ENCODE data around the gene AP4S1. TPM values are rescaled to one million over a fixed set of nuclear protein-coding genes. Genes with fewer than 3 reads are reported as not detected.
"Not testable (repeated sequence)": the region's sequence is repeated elsewhere in the genome, so short reads cannot be mapped to it uniquely, and the experiment has no call there.

Gene AP4S1
- total RNA-seq, 1 donor from 2014 or later = 9.2 TPM

DNA sequence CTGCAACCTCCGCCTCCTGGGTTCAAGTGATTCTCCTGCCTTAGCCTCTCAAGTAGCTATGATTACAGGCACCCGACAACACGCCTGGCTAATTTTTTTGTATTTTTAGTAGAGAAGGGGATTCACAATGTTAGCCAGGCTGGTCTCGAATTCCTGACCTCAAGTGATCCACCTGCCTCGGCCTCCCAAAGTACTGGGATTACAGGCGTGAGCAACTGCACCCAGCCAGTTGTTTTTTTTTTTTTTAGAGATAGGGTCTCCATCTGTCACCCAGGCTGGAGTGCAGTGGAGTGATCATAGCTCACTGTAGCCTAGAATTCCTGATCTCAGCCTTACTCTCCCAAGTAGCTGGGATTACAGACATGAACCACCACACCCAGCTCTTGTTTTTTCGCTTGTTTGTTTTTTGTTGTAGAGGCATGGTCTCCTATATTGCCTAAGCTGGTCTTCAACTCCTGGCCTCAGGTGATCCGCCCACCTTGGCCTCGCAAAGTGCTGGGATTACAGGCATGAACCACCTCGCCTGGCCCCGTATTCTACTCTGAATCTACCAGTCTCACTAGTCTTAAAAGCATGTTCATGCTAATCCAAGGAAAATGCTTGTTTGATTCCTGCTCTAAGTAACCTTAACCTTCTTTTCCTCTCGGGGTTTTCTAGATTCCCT, 32.4 kb downstream of the AP4S1 start:
- Mint-ChIP-seq H3K27ac (ENCODE audit: unreplicated experiment) (no peak overlapping the region), H3K4me1 (ENCODE audit: unreplicated experiment) (peaks cover 10% of the 10 kb centered on the region), H3K9me3 (ENCODE audit: unreplicated experiment) (no peaks in the 10 kb centered on the region), H3K27me3 (ENCODE audit: unreplicated experiment) (peaks cover 2% of the 10 kb centered on the region), H3K4me3 (ENCODE audit: unreplicated experiment) (no peak overlapping the region), H3K36me3 (ENCODE audit: low read depth, unreplicated experiment) (peaks cover 3% of the 10 kb centered on the region)
- TF ChIP-seq, protein P1, sequence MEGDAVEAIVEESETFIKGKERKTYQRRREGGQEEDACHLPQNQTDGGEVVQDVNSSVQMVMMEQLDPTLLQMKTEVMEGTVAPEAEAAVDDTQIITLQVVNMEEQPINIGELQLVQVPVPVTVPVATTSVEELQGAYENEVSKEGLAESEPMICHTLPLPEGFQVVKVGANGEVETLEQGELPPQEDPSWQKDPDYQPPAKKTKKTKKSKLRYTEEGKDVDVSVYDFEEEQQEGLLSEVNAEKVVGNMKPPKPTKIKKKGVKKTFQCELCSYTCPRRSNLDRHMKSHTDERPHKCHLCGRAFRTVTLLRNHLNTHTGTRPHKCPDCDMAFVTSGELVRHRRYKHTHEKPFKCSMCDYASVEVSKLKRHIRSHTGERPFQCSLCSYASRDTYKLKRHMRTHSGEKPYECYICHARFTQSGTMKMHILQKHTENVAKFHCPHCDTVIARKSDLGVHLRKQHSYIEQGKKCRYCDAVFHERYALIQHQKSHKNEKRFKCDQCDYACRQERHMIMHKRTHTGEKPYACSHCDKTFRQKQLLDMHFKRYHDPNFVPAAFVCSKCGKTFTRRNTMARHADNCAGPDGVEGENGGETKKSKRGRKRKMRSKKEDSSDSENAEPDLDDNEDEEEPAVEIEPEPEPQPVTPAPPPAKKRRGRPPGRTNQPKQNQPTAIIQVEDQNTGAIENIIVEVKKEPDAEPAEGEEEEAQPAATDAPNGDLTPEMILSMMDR (IDR thresholded peaks at IDR 0.05; ENCODE audit: unreplicated experiment) = no peak
- DNase-seq (ENCODE audit: low spot score) = no peak

DNA sequence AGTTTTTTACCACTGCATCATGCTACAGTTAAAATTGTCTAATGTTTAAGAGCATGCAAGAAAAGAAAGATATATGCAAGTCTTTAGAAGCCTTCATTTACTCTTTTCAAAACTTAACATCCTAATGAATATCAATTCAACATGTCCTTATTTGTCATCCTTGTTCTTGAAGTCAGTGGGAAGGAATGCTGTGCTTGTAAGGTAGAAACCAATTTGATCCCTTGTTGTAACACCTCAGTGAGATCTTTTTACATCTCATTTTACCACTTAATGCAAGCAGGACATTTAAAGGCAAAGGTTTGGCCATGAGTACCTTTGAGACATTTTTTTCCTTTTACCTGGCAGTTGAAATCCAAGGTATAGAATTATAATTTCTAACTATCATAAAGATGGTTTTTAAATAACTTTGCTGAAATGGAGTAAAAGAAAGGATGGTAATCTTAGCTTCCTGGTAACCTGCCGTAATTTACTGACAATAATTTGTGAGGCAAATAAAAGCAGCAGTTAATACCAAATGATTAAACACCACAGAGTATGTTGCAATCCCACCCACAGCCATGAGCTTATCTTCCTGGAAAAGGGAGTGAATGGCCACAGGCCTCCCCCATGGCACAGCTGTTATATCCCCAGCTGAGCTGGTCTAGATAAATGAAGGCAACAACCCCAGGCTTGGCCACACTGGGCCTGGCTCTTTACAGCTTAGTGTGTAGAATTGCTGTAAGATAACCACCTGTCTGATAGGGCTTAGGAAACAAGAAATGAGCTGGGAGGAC, 33.9 kb downstream of the AP4S1 start:
- peaks cover 3% of the 10 kb centered on the region for H3K36me3 Mint-ChIP-seq (ENCODE audit: low read depth, unreplicated experiment)
- H3K4me3 Mint-ChIP-seq (ENCODE audit: unreplicated experiment) = no peak overlapping the region
- H3K27me3 Mint-ChIP-seq (ENCODE audit: unreplicated experiment) = no peaks in the 10 kb centered on the region
- TF ChIP-seq, protein P1 (IDR thresholded peaks at IDR 0.05; ENCODE audit: unreplicated experiment) = no peak
- no peak overlapping the region for H3K27ac Mint-ChIP-seq (ENCODE audit: unreplicated experiment)
- no peak for DNase-seq (ENCODE audit: low spot score)
- H3K4me1 Mint-ChIP-seq (ENCODE audit: unreplicated experiment) = peaks cover 10% of the 10 kb centered on the region
- no peaks in the 10 kb centered on the region for H3K9me3 Mint-ChIP-seq (ENCODE audit: unreplicated experiment)

DNA sequence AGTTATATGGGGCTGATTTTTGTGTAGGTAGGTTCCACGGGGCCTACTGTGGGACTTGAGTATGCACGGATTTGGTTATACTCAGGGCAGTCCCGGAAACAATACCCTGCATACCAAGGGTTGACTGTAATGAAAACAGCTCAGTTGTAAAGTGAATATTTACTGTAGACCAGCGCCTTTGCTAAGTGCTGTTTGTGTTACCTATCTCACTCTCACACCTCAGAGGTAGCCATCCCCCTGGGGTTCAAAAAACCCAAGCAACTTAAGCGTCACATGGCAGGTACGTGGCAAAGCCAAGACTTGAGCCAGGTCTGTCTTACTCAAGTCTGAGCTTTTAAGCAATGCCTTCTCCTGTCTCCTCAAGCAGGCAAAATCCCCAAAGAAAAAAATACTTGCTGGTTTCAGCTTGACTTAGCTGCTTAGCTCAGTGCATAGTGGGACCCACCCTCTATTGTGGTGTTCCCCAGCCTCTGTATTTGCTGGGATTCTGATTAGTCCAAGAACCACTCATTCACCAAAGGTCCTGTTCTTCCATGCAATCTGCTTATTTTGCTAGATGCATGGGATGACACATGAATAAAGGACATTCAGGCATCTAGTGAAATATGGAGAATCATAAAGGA, 34.9 kb downstream of the AP4S1 start:
- Mint-ChIP-seq H3K4me3 (ENCODE audit: unreplicated experiment) (no peak overlapping the region), H3K4me1 (ENCODE audit: unreplicated experiment) (peaks cover 10% of the 10 kb centered on the region), H3K27ac (ENCODE audit: unreplicated experiment) (no peak overlapping the region), H3K27me3 (ENCODE audit: unreplicated experiment) (no peaks in the 10 kb centered on the region), H3K9me3 (ENCODE audit: unreplicated experiment) (no peaks in the 10 kb centered on the region), H3K36me3 (ENCODE audit: low read depth, unreplicated experiment) (peaks cover 3% of the 10 kb centered on the region)
- DNase-seq (ENCODE audit: low spot score) = no peak
- TF ChIP-seq, protein P1 (IDR thresholded peaks at IDR 0.05; ENCODE audit: unreplicated experiment) = no peak

DNA sequence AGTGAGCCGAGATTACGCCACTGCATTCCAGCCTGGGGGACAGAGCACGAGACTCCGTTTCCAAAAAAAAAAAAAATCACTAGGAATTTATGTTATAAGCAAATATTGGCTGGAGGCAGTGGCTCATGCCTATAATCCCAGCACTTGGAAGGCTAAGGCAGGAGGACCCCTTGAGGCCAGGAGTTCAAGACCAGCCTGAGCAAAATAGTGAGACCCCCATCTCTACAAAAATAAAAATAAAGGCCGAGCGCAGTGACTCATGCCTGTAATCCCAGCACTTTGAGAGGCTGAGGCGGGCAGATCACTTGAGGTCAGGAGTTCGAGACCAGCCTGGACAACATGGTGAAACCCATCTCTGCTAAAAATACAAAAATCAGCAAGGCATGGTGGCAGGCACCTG, 37.5 kb downstream of the AP4S1 start:
- H3K36me3 Mint-ChIP-seq (ENCODE audit: low read depth, unreplicated experiment); H3K27me3 Mint-ChIP-seq (ENCODE audit: unreplicated experiment); H3K27ac Mint-ChIP-seq (ENCODE audit: unreplicated experiment); H3K4me3 Mint-ChIP-seq (ENCODE audit: unreplicated experiment); H3K9me3 Mint-ChIP-seq (ENCODE audit: unreplicated experiment); DNase-seq (ENCODE audit: low spot score): not testable (repeated sequence)
- H3K4me1 Mint-ChIP-seq (ENCODE audit: unreplicated experiment) = peaks cover 10% of the 10 kb centered on the region

DNA sequence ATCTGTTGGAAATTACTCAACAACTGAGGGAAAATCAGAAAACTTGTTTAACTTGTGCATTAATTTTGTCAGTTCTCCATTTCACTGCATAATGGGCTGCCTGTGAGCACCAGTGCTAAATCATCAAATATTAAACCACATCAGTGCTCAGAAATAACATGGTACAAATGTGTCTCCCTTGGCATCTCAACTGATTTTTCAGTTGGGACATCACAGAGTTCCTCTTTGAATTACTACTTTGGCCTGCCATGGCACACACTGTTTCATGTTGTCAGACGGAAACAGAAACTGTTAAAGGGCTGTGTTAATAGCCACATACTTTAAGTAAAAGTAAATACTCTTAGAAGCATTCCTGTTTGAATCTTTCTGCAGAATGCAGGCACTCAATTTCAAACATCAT, 42.8 kb downstream of the AP4S1 start:
- no peak overlapping the region for H3K27ac Mint-ChIP-seq (ENCODE audit: unreplicated experiment)
- TF ChIP-seq, protein P1 (IDR thresholded peaks at IDR 0.05; ENCODE audit: unreplicated experiment) = no peak
- peaks cover 7% of the 10 kb centered on the region for H3K36me3 Mint-ChIP-seq (ENCODE audit: low read depth, unreplicated experiment)
- no peaks in the 10 kb centered on the region for H3K9me3 Mint-ChIP-seq (ENCODE audit: unreplicated experiment)
- H3K4me3 Mint-ChIP-seq (ENCODE audit: unreplicated experiment) = no peak overlapping the region
- DNase-seq (ENCODE audit: low spot score) = no peak
- no peaks in the 10 kb centered on the region for H3K27me3 Mint-ChIP-seq (ENCODE audit: unreplicated experiment)
- H3K4me1 Mint-ChIP-seq (ENCODE audit: unreplicated experiment) = no peaks in the 10 kb centered on the region

Measured in endothelial cell (in vitro differentiated cells).